GM20431 (cell line): Measurements from ENCODE around the gene RAET1L.
"Not testable (repeated sequence)": the region's sequence is repeated elsewhere in the genome, so short reads cannot be mapped to it uniquely, and the experiment has no call there.

Source experiments
- in situ Hi-C: fragments of 300-500 bp; cut with MseI, MboI; formaldehyde crosslinking; loops from one replicate; pipeline ENCODE4 v1.15.0; 2020; ENCODE audit warnings: low sequenced_read_pairs; ENCODE audit not compliant: unreplicated experiment

Gene RAET1L

GRCh38 chr6:149974394-149974793, 50.9 kb downstream of the RAET1L start:
- in situ Hi-C loops = not testable (repeated sequence)

DNA sequence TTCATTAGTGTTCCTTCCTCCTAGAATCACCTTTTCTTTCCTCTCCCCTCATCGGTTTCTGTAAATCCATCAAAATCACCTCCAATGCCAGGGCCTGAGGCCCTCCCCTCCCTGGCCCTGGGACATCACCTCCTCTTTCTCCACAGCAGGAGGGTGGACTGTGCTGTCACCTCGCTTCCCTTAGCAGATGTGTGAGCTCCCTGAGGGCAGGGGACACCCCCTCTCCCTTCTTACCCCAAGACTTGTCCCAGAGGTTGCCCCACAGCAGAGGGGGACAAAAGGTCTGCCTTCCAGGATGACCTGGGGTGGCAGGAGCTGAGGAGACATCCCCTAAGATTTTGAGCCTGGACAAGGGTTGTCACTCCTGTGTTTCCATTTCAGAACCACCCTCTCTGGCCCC, 55.7 kb downstream of the RAET1L start:
- in situ Hi-C loops = no loop called here

DNA sequence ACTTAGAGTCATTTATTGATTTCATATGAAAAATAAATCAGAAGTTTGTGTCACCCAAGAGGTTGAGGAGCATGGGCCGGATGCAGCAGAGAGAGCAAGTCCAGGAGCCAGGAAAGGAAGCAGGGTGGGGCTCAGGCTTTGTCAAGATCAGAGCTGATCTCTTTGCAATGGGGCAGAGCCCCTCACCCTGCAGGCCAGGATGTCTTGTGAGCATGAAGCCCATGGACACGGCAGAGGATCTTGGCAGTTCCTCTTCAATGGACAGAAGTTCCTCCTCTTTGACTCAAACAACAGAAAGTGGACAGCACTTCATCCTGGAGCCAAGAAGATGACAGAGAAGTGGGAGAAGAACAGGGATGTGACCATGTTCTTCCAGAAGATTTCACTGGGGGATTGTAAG, 56.4 kb downstream of the RAET1L start:
- in situ Hi-C loops = not testable (repeated sequence)
